Breast epithelium (tissue), 3 donors: ENCODE data around the gene CDH4.

Experiments used
- POLR2AphosphoS5 ChIP-seq, 3 donors: sonication (generic); formaldehyde crosslinking; IDR thresholded peaks; one replicate each; pipeline ENCODE4 v1.6.1; 2017; ENCODE audit warnings: antibody characterized with exemption in 3 of 3
- TF ChIP-seq, protein P1 (sequence below), 3 donors: fragments of 450-650 bp; IDR thresholded peaks; one replicate each; pipeline ENCODE4 v1.5.1; 2016 to 2017; ENCODE audit warnings: antibody characterized with exemption in 3 of 3, mild to moderate bottlenecking in 3 of 3, moderate library complexity in 3 of 3

DNA sequence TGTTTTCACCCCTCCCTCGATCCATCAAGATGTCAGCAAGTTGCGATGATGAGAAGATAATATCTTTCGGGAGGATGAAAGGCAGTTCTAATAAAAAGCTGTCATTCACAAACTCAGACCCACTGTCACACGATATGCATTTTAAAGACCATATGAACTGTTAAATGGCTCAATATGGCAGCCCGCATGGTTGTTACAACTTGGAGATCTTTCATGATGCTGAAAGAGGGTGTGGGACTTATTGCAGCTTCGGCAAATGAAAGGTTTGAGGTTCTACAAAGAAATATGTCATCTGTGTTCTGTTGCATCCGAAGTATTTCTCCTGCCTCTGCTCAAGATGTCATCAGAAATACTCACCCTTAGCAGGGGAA, 128.5 kb downstream of the CDH4 start:
- TF ChIP-seq, protein P1, sequence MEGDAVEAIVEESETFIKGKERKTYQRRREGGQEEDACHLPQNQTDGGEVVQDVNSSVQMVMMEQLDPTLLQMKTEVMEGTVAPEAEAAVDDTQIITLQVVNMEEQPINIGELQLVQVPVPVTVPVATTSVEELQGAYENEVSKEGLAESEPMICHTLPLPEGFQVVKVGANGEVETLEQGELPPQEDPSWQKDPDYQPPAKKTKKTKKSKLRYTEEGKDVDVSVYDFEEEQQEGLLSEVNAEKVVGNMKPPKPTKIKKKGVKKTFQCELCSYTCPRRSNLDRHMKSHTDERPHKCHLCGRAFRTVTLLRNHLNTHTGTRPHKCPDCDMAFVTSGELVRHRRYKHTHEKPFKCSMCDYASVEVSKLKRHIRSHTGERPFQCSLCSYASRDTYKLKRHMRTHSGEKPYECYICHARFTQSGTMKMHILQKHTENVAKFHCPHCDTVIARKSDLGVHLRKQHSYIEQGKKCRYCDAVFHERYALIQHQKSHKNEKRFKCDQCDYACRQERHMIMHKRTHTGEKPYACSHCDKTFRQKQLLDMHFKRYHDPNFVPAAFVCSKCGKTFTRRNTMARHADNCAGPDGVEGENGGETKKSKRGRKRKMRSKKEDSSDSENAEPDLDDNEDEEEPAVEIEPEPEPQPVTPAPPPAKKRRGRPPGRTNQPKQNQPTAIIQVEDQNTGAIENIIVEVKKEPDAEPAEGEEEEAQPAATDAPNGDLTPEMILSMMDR (IDR thresholded peaks at IDR 0.05), result no peak
- TF ChIP-seq POLR2AphosphoS5 (IDR thresholded peaks at IDR 0.05), result no peak
